GM23248 (cell line): ENCODE results near the gene PKD2L1.

Source experiments
- EZH2 ChIP-seq: fragments of 200-600 bp; sonication (generic); IDR thresholded peaks from 2 replicates; pipeline ENCODE4 v1.6.1; 2018; ENCODE audit warnings: antibody characterized with exemption, mild to moderate bottlenecking; ENCODE audit not compliant: insufficient read depth, poor library complexity, severe bottlenecking
- EZH2phosphoT487 ChIP-seq: fragments of 200-600 bp; sonication (generic); IDR thresholded peaks from 2 replicates; pipeline ENCODE4 v1.6.1; 2018; ENCODE audit warnings: antibody characterized with exemption, moderate library complexity, mild to moderate bottlenecking, low read depth; ENCODE audit not compliant: insufficient read depth

GRCh38 chr10:100311298-100311697 is 18.7 kb downstream of the PKD2L1 start:
- TF ChIP-seq EZH2 (no peak), EZH2phosphoT487 (no peak)
